NB4 (cell line): ENCODE data around the gene NOTCH1.

Source experiments
- DNase-seq: peaks from one replicate; pipeline ENCODE4 v3.0.0; 2010; ENCODE audit warnings: low read depth
- H3K4me3 ChIP-seq: one replicate; pipeline ENCODE4 v1.5.1; 2011; ENCODE audit warnings: mild to moderate bottlenecking, low read depth, low read length, moderate library complexity
- MYC ChIP-seq: IDR thresholded peaks from 2 replicates; pipeline ENCODE4 v1.6.1; 2011; ENCODE audit warnings: low read depth, low read length
- POLR2A ChIP-seq: IDR thresholded peaks from 2 replicates; pipeline ENCODE4 v1.6.1; 2011; ENCODE audit warnings: mild to moderate bottlenecking; ENCODE audit not compliant: insufficient read length; ENCODE audit errors: extremely low read depth
- TF ChIP-seq, protein P1 (sequence below): IDR thresholded peaks from one replicate; pipeline ENCODE4 v1.5.1; 2012; ENCODE audit warnings: low read depth, low read length
- TF ChIP-seq, protein P2 (sequence below): IDR thresholded peaks from 2 replicates; pipeline ENCODE4 v1.6.1; 2011; ENCODE audit warnings: low read depth, low read length

NOTCH1 gene

DNA sequence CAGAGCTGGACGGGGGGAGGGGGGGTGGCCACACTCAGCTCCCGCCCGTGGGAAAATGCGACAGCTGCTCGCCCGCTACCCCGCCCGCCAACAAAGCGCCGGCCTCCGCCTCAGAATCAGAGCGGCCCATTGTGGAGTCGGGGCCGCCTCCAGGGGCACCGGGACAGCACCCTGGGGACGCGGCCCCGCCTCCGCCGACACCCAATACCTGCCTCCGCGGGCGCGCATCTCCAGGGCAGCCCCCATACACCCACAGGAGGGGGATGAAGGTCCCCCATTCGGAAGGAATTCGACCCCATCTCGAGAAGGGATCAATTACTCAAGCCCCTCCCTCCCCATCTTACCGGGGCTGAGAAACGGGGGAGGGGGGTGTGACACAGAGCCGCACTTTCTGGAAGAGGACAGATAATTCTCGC, 1.3 kb downstream of the NOTCH1 start:
- DNase-seq: no peak
- peak overlapping the region; percentile 66 for H3K4me3 ChIP-seq
- no peak for TF ChIP-seq POLR2A
- TF ChIP-seq, protein P1, sequence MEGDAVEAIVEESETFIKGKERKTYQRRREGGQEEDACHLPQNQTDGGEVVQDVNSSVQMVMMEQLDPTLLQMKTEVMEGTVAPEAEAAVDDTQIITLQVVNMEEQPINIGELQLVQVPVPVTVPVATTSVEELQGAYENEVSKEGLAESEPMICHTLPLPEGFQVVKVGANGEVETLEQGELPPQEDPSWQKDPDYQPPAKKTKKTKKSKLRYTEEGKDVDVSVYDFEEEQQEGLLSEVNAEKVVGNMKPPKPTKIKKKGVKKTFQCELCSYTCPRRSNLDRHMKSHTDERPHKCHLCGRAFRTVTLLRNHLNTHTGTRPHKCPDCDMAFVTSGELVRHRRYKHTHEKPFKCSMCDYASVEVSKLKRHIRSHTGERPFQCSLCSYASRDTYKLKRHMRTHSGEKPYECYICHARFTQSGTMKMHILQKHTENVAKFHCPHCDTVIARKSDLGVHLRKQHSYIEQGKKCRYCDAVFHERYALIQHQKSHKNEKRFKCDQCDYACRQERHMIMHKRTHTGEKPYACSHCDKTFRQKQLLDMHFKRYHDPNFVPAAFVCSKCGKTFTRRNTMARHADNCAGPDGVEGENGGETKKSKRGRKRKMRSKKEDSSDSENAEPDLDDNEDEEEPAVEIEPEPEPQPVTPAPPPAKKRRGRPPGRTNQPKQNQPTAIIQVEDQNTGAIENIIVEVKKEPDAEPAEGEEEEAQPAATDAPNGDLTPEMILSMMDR: no peak
- TF ChIP-seq MYC: no peak
- TF ChIP-seq, protein P2, sequence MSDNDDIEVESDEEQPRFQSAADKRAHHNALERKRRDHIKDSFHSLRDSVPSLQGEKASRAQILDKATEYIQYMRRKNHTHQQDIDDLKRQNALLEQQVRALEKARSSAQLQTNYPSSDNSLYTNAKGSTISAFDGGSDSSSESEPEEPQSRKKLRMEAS: no peak

DNA sequence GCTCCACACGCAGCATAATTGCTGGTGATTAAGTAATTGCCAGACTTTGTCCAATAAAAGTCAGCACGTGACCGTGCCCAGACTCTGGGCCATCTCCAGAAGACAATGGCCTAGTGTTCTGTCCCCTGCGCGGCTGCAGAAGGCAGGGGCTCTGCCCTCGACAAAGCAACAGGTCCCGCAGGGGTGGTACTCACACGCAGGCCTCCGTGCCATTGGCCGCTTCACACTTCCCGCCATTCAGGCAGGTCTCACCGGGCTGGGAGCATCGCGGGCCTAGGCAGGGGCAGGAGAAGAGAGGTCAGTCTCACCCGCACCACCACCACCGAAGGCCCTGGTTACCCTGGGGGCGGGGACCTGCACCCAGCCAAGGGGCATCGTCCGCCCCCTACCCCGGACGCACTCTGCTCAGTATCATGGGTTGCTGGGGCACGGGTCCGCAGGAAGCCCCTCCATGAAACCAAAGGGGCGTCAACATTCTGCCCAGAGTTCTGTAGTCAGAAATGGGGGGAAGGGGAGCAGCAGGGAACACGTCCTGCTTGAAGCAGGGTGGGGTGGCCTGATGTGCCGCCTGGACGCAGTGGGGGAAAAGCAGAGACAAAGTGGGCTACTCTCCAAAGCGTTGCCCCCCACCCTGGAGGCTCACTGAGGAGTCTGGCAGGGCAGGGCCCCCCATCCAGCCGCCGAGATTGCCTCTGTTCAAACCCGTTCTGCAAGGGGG, 1.9 kb downstream of the NOTCH1 start:
- peak overlapping the region; percentile 28 for H3K4me3 ChIP-seq
- no peak for DNase-seq
- TF ChIP-seq POLR2A (no peak), MYC (no peak)
- TF ChIP-seq, protein P2: no peak
- TF ChIP-seq, protein P1: no peak

DNA sequence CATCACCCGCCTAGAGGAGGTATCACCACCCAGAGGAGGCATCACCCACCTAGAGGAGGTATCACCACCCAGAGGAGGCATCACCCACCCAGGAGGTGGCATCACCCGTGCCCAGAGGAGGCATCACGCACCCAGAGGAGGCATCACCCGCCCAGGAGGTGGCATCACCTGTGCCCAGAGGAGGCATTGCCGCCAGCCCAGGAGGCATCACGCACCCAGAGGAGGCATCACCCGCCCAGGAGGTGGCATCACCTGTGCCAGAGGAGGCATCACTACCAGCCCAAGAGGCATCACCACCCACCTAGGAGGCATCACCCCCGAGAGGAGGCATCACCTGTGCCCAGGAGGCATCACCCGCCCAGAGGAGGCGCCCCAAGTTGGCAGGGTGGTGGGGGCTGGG, 2.6 kb downstream of the NOTCH1 start:
- TF ChIP-seq POLR2A (no peak), MYC (no peak)
- TF ChIP-seq, protein P1: no peak
- TF ChIP-seq, protein P2: no peak
- no peak overlapping the region for H3K4me3 ChIP-seq
- no peak for DNase-seq

DNA sequence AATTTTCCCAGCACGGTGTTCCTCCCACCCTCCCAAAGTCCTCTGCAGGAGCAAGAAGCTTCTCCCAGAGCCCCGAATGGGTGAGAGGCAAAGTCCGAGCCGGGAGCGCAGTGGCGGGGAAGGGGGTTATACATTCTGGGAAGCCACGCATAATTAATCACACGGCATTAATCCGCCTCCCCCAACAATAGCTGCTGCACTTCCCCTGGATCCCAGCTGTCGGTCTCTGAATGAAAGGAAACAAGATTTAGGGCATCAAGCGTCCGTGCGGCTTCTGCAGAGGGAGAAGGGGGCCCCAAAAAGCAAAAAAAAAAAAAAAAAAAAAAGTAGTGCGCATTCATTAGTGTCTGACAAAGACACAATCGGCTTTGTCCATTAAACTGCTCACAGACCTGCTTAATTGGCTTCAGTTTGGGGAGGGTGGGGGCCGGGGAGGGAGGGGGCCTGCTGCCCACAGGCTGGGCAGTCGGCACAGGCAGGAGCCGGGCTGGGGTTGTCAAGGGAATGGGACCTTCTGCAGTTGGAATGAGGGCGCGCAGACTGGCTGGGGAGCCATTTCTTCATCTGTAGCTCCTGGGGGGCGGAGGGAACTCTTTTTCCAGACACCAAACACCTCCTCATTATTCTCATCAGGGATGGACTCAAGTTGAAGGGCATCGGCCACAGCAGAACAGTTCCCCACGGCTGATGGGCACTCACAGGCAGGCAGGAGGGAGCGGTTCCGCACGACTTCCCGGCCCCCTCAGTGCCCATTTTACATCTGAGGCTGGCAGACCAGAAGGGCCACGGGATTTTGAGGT, 3.4 kb downstream of the NOTCH1 start:
- TF ChIP-seq MYC (no peak), POLR2A (no peak)
- TF ChIP-seq, protein P1: no peak
- TF ChIP-seq, protein P2: no peak
- DNase-seq: no peak
- no peak overlapping the region for H3K4me3 ChIP-seq

DNA sequence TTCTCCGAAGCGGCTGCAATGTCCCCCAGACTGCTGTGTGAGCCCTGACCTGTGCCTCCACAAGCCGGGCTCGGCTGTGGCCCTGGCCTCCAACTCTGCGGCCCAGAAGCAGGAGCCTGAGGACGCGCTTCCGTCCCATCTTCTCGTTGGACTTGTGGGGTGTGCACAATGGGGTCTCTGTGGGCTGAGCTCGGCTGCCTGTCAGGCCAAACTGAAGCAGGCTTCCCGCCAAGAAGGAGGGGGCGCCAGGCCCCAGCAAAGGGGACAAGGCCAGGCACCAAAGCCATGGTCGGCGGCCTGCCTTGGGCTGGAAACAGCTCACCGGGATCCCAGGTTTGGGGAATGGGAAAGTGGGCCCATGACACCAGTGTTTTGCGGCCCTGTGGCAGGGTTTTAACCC, 4.1 kb downstream of the NOTCH1 start:
- no peak overlapping the region for H3K4me3 ChIP-seq
- DNase-seq: no peak
- no peak for TF ChIP-seq MYC
- TF ChIP-seq, protein P1: no peak
- TF ChIP-seq POLR2A: no peak
- TF ChIP-seq, protein P2: no peak
